ENCODE results near the gene PLS1.
A peak's percentile ranks its signal among the peaks of the same experiment; 100 is the strongest.
"Not testable (repeated sequence)": the region's sequence is repeated elsewhere in the genome, so short reads cannot be mapped to it uniquely, and the experiment has no call there.

PLS1 gene

GRCh38 chr3:142691527-142691926 lies 95.3 kb downstream of the PLS1 start:
- no peak for TF ChIP-seq POLR2A (IDR thresholded peaks at IDR 0.05; ENCODE audit: extremely low read depth, insufficient read length)
- TF ChIP-seq MYC (IDR thresholded peaks at IDR 0.05; ENCODE audit: low read depth, low read length): no peak
- TF ChIP-seq CTCF (IDR thresholded peaks at IDR 0.05; ENCODE audit: low read depth, low read length): no peak
- DNase-seq (ENCODE audit: low read depth): no peak
- H3K4me3 ChIP-seq (ENCODE audit: low read depth, low read length): no peak overlapping the region

GRCh38 chr3:142693136-142693853 lies 97.1 kb downstream of the PLS1 start:
- no peak for DNase-seq (ENCODE audit: low read depth)
- TF ChIP-seq MAX (IDR thresholded peaks at IDR 0.05; ENCODE audit: low read depth, low read length) (no peak), MYC (IDR thresholded peaks at IDR 0.05; ENCODE audit: low read depth, low read length) (no peak), CTCF (IDR thresholded peaks at IDR 0.05; ENCODE audit: low read depth, low read length) (no peak), POLR2A (IDR thresholded peaks at IDR 0.05; ENCODE audit: extremely low read depth, insufficient read length) (no peak)
- H3K4me3 ChIP-seq (ENCODE audit: low read depth, low read length): no peak overlapping the region

- no peak overlapping the region for H3K4me3 ChIP-seq (ENCODE audit: low read depth, low read length)
Measured at GRCh38 chr3:142694225-142694624, 98.0 kb downstream of the PLS1 start.

DNA sequence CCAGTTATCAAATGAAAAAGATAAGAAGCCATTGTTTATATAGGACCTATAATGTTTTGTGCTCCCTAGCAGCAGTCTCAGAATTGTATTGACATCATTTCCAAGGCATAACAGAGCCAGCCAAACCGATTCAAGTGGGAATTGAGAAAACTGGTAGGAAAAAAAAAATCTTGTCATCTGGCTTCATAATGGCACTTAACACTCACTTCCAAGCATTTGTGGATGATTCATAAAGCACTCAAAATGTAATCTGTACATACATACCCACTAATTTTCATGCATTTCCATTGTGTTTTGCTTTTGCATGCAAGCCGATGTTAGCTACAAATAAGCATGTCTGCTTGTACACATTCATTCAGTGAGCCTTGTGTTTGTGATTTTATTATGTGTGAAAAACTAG lies 109.0 kb downstream of the PLS1 start:
- H3K4me3 ChIP-seq (ENCODE audit: low read depth, low read length): no peak overlapping the region
- TF ChIP-seq MAX (IDR thresholded peaks at IDR 0.05; ENCODE audit: low read depth, low read length): no peak
- TF ChIP-seq POLR2A (IDR thresholded peaks at IDR 0.05; ENCODE audit: extremely low read depth, insufficient read length): no peak
- TF ChIP-seq CTCF (IDR thresholded peaks at IDR 0.05; ENCODE audit: low read depth, low read length): no peak
- no peak for TF ChIP-seq MYC (IDR thresholded peaks at IDR 0.05; ENCODE audit: low read depth, low read length)
- DNase-seq (ENCODE audit: low read depth): no peak

More at GRCh38 chr3:142694225-142694624, 98.0 kb downstream of the PLS1 start:
- no peak for TF ChIP-seq POLR2A (IDR thresholded peaks at IDR 0.05; ENCODE audit: extremely low read depth, insufficient read length)
- DNase-seq (ENCODE audit: low read depth): no peak

DNA sequence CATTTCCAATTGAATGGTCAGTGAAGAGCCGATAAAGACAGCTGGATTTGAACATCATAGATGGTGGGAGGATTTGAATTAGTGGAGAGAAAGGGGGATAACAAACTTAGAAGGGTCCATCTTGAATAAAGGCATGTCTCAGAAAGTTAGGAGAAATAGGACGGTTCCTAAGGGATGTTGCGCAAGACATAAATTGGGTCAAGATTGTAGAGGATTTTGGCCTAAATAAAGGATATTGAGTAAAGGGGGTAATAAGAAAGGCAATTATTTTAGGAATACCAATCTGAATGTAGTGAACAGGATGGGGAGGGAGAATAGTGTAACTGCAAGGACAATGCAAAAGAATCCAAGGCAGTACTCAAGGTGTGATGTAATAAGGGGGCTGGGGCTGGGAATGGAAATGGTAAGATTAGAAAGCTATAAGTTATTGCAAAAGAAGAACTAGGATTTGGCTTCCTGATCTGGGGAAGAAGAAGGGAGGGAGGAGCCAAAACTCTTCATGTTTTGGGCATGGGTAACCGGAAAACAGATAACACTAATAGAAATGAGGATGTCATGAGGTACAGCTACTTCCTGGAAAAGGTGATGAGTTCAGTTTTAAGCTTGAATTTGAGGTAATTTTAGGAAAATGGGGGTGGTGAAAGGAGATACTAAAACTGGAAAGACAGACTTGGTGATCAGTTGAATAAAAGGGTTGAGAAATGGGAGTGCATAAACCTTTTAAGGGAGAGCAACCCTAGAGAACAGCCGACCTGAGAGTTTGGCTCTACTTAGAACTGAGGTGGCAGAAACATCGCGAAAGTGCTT lies 110.3 kb downstream of the PLS1 start:
- no peak for TF ChIP-seq POLR2A (IDR thresholded peaks at IDR 0.05; ENCODE audit: extremely low read depth, insufficient read length)
- no peak for TF ChIP-seq CTCF (IDR thresholded peaks at IDR 0.05; ENCODE audit: low read depth, low read length)
- DNase-seq (ENCODE audit: low read depth): no peak
- no peak overlapping the region for H3K4me3 ChIP-seq (ENCODE audit: low read depth, low read length)

- TF ChIP-seq MAX (IDR thresholded peaks at IDR 0.05; ENCODE audit: low read depth, low read length) (no peak), POLR2A (IDR thresholded peaks at IDR 0.05; ENCODE audit: extremely low read depth, insufficient read length) (no peak), CTCF (IDR thresholded peaks at IDR 0.05; ENCODE audit: low read depth, low read length) (no peak), MYC (IDR thresholded peaks at IDR 0.05; ENCODE audit: low read depth, low read length) (no peak)
- DNase-seq (ENCODE audit: low read depth): no peak
- no peak overlapping the region for H3K4me3 ChIP-seq (ENCODE audit: low read depth, low read length)
Measured at GRCh38 chr3:142709207-142709606, 113.0 kb downstream of the PLS1 start.

DNA sequence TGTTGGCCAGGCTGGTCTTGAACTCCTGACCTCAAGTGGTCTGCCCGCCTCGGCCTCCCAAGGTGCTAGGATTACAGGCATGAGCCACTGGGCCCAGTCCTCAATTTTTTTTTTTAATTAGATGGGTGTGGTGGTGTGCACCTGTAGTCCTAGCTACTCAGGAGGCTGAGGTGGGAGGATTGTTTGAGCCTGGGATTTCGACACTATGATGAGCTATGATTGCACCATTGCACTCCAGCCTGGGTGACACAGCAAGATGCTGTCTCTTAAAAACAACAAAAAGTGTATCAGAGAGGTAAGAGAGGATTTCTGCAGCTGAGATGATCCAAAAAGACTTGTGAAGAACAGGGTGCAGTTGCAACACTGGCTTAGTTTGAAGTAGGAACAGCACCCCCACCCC lies 118.7 kb downstream of the PLS1 start:
- not testable (repeated sequence) for H3K4me3 ChIP-seq (ENCODE audit: low read depth, low read length)
- peak; percentile 38 for DNase-seq (ENCODE audit: low read depth)
